ENCODE measurements around the gene SLC39A8.

Gene SLC39A8

DNA sequence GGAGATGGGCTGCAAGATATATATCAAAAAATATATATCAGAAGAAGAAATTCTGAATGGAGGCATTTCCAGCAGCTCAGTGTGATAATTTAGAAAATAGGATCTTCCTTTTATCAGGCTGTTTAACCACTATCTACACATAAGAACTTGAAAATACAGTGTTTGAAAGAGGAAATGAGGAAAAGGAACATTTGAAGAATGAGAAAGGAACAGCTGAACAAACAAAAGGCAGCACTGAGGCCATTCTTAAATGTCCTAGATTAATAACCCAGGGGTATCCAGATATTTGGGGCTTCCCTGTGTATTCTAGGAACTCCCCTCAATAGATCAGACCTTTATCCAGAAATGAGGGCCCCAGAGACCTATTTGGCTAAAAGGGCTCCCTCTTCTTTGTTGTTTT is 4.1 kb downstream of the SLC39A8 start:
- in situ Hi-C loops (cut with HindIII; ENCODE audit: low sequenced_read_pairs) = no loop called here

DNA sequence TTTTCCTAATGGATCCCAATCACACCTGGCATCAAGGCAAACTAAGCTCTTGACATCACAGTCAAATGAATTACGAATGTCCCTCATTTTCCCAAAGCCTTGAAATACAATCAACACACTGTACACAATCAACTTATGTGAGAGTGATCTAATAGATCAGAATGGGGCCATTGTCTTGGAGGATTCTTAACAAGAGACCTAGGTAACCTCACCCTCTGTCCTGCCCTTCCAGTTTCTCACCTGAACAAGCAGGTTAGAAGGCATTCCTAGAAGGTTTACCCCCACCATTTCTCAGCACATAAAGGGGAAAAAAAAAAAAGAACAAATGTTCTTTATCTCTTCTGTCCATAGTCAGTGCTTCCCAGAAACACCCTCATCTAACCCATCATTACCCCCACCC is 6.3 kb downstream of the SLC39A8 start:
- in situ Hi-C loops (cut with HindIII; ENCODE audit: low sequenced_read_pairs) = no loop called here

DNA sequence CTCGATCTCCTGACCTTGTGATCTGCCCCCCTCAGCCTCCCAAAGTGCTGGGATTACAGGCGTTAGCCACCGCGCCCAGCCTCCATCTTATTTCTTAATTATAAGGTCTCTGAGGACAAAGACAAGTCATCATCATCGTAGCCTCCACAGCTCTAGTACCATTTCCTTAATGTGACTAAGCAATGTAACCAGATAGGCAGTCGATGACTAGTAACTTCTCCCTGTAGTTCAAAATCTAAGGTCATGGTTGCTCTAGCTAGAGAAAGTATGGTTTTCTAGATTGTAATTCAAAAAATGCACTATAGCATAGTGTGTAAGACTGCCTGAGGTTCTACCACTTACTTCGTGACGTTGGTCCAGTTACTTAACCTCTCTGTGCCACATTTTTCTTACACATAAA is 6.9 kb downstream of the SLC39A8 start:
- in situ Hi-C loops (cut with HindIII; ENCODE audit: low sequenced_read_pairs) = no loop called here

DNA sequence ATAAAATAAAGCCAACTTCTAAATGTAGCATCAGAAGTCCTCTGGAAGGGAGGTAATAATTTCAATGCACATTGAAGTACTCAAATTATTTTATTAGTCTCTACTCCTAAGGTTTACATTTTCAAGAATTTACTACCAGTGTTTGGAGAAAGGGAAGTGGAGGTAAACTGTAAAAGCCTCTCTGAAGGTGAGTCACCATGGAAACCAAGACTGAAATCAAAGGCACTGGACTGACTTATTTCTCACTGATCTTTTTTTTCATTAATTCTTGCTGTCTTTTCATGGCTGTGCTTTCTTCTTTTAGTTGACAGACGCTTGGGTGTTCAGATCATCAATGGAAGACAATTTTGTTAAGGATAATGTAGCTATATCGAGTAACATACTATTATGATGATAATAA is 9.7 kb downstream of the SLC39A8 start:
- in situ Hi-C loops (cut with HindIII; ENCODE audit: low sequenced_read_pairs) = no loop called here

DNA sequence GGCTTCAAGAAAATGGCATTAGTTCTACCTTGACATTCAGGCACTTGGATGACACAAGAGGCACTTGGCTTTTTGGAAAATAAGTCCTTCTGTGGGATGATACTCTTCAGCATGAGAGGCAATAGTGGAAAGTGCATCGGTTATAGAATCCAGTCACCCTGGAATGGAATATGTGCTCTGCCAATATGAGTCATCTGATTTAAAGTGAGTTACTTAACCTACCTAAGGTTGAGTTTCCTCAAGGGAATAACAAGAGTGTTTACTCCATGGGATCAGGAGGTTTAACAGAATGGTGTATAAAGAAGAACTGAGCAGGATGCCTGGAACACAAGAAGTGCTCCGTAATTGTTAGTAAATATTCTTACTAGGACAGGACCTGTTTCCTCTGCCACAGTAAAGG is 10.7 kb downstream of the SLC39A8 start:
- in situ Hi-C loops (cut with HindIII; ENCODE audit: low sequenced_read_pairs) = no loop called here

DNA sequence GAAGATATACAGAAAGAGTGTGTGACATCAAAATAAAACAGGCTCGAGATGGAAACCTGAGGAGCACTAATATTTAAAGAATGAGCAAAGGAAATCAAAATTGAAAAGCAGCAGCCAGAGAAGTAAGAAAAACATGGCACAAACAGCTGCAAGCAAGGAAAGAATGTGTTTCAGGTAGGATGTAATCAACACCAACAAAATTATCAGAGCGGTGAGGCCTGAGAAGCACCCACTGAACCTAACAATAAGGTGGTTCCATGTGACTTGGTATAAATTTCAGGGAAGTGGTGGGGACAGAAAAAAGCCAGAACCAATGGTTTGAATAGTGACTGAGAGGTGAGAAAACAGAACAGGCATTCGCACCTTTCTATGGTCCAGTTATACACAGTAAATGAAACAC is 11.5 kb downstream of the SLC39A8 start:
- in situ Hi-C loops (cut with HindIII; ENCODE audit: low sequenced_read_pairs) = no loop called here

DNA sequence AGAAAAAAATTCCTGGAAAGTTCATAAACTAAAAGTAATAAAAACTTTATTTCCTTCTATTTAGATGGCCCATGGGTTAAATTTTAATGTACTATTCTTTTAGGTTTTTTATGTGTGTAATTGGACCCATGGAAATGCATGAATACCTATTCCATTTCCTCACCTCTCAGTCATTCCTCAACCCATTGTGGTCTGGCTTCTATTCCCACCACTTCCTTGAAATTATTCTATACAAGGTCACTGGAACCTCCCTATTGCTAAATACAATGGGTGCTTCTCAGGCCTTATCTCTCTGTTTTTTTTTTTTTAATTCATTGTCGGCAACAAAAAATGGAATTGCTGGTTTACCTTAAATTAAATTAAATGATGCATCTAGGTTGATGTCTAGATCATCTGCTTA is 17.2 kb downstream of the SLC39A8 start:
- in situ Hi-C loops (cut with HindIII; ENCODE audit: low sequenced_read_pairs) = no loop called here

DNA sequence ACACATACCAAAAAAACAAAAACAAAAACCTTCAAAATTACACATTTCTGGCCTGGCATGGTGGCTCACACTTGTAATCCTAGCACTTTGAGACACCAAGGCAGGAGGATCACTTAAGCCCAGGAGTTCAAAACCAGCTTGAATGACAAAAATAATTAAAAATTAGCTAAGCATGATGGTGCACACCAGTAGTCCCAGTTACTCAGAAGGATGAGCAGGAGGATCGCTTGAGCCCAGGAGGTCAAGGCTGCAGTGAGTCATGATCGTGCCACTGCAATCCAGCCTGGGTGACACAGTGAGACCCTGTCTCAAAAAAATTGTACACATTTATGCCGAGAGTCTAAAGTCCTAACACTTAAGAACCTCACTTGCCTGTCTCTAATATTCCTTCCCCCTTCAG is 18.3 kb downstream of the SLC39A8 start:
- in situ Hi-C loops (cut with HindIII; ENCODE audit: low sequenced_read_pairs) = no loop called here

DNA sequence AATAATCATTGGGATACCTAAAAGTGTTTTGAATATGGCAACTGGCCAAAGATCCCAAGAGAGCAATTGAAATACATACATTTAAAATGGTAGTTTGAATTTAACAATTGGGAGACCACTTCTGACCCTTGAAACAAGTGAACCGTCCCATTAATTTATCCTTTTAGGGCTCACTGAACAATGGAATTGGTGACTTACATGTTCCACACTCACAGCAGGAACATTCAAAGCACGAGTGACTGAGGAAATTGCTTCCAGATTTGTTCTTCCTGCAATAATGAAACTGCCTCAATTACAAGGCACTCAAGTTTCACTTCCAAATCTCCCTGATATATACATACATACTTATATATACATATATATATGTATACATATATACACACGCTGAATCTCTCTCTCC is 20.6 kb downstream of the SLC39A8 start:
- in situ Hi-C loops (cut with HindIII; ENCODE audit: low sequenced_read_pairs) = no loop called here

DNA sequence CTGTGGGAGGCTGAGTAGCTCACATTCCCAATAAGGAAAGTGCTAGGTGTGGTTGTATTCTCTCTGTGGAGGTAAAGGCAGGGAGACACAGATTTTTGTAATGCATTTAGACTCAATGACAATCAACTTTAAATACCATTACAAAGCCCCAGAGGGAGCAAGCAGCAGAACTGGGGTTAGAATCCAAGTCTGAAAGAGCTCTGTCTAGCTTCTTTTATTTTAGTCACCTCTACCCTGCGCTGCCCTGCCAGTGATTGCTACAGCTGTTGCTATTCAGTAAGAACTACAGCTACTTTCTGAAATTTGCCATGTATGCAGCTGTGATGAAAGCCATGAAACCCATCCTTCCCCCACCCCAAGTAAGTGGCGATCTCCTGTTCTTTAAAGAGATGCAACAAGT is 22.5 kb downstream of the SLC39A8 start:
- in situ Hi-C loops (cut with HindIII; ENCODE audit: low sequenced_read_pairs) = no loop called here

DNA sequence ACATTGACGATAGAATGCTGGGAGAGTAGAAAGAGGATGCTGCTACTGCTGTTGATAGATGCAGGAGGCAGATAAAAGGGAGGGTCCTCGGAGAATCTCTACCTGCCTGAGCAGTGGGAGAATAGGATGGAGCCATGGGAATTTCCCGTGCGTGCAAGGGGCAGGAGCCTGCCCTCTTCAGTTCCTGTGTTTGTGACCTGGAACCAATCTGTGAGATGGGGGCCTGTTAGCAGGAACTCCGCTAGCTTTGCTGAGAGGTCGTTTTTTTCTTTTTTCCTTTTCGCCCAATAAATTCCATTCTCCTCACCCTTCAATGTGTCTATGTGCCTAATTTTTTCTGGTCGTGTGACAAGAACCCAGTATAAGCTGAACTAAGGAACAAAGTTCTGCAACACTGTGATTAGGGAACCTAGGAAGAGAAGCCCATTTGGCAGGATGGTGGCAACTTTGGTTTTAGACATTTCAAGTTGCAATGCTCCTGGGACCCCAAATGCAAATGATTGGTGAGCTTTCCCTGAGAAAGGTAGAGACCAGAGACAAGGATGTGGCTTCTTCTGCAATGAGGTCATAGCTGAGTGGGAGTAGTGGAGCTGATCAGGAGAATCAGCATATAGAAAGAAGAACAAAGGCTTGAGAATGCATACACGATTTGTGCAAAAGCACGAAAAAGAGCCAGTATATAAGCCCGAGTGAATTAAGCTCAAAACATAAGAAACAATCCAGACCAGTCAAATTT is 23.9 kb downstream of the SLC39A8 start:
- in situ Hi-C loops (cut with HindIII; ENCODE audit: low sequenced_read_pairs) = no loop called here

DNA sequence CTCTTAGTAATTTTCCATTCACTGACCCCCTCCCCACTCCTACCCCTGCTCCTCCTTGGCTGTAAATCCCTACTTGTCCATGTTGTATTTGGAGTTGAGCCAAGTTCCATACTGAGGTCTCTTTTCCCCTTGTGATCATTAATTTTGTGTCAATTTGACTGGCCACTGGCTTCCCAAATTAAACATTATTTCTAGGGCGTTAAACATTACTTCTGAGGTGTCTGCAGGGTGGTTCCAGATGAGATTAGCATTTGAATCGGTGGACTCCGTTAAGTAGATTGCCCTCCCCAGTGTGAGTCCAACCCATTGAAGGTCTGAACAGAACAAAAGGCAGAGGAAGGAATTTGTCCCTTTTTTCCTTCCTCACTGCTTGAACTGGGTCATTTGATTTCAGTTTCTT is 25.7 kb downstream of the SLC39A8 start:
- in situ Hi-C loops (cut with HindIII; ENCODE audit: low sequenced_read_pairs) = no loop called here

DNA sequence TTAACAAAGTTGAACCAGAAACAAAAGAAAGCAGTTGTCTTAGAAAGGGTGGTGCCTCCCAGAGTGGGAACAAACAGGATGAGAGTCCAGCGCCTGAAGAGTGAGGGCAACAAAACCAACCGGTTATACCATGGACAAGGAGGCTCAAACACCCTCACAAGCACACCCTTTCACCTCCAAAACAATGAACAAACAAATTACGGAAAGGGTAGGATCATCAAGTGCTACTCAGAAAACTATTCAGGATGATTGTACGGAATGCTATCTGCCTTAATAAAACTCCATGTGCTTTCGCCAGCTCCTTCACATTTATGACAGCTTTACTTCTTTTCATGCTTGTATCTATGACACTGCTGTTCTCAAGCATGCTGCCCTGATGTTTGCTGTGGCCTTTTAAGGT is 26.8 kb downstream of the SLC39A8 start:
- in situ Hi-C loops (cut with HindIII; ENCODE audit: low sequenced_read_pairs) = no loop called here

DNA sequence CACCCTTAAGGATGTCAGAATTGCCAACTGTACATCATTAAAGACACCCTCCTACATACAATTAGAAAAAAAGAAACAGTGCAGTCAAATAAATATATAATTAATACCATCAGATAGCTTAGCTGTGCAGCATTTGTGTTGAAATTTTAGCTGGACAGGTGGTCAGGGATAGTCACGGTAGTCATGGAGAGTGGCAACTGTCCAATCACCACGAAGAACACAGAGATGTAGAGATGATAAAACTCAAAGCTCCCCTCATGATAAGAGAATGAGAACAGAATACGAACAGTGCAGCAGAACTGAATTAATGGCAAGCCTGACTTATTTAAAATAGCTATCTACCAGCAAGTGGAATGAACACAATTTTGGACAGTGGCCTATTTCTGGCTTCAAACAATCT is 27.2 kb downstream of the SLC39A8 start:
- in situ Hi-C loops (cut with HindIII; ENCODE audit: low sequenced_read_pairs) = no loop called here

DNA sequence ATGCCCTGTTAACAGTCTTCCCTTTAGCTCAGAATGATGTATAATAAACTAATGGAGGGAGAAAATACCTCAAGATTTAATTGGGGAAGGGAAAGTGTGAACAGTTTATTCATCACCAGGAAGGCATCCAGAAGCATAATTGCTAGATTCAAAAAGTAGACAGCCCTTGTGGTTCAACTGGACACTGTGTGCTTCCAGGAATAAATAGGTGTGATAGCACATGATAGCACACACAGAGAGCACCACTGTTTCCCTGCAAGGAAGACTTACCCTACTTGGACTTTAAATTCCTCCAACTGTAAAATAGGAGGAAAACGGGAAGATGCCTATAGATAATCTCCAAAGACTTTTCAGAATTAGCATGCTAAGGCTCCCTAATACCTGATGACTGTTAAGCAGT is 27.8 kb downstream of the SLC39A8 start:
- in situ Hi-C loops (cut with HindIII; ENCODE audit: low sequenced_read_pairs) = no loop called here

DNA sequence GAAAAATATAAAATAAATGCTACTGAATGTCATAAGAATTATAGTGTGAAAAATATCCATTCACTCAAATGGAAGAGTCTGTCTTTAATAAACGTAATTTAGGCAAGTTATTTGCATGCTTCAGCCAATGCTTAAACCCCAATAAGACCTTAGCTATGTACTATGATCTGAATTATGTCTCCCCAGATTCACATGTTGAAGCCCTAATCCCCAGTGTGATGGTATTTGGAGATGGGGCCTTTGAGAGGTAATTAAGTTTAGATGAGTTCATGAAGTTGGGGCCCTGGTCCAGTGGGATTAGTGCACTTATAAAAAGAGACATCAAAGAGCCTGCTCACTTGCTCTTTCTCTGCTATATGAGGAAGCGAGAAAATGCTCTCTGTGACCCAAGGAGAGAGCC is 28.7 kb downstream of the SLC39A8 start:
- in situ Hi-C loops (cut with HindIII; ENCODE audit: low sequenced_read_pairs) = no loop called here

DNA sequence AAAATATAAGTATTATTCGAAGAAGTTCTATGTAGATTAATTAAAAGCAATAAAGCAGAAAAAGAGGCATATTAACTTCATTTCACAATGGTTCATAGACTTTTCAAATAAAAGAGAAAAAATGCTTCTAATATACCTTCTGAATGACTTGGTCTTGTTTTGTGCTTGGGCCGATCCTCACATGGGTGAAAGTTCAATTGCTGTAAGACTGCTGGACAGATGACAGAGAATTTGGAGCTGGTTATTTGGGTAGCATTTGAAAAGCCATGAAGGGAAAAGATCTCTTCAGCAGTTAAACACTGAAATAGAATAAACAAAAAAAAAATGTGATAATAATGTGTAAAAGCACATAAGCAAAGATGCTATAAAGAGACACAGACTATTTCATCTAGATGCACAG is 29.8 kb downstream of the SLC39A8 start:
- in situ Hi-C loops (cut with HindIII; ENCODE audit: low sequenced_read_pairs) = no loop called here

DNA sequence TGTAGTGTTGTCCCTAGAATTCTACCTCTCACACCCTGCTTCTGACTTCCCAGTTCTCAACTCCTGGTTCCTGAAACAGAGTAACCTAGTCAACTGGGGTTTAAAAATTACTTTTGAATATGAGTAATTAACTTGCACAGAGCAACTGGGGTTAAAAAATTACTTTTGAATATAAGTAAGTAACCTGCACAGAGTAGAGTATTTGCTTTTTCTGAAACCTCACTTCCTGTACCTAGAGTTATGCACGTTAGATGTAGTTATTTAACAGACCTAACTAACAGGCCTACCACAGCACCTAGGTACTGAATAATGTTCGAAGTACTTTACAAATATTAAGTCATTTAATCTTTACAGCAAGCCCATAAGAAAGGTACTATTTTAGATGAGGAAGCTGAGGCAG is 32.9 kb downstream of the SLC39A8 start:
- in situ Hi-C loops (cut with HindIII; ENCODE audit: low sequenced_read_pairs) = no loop called here

DNA sequence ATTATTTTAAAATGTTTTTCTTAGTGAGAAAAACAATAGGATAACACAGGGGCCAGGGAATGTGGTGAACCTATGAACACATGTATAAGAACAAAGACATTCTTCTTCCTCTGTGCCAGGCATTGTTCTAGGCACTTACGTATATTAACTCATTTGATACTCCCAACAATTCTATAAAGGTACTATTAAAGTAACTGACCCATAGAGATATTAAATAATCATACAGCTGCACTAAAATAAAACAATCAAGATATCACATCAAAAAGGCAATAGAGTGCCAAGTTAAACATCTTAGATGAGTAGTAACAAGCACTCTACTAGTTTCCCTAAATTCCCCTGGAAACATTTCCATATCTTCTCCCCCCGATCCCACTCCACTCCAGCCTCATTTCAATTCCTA is 33.4 kb downstream of the SLC39A8 start:
- in situ Hi-C loops (cut with HindIII; ENCODE audit: low sequenced_read_pairs) = no loop called here

DNA sequence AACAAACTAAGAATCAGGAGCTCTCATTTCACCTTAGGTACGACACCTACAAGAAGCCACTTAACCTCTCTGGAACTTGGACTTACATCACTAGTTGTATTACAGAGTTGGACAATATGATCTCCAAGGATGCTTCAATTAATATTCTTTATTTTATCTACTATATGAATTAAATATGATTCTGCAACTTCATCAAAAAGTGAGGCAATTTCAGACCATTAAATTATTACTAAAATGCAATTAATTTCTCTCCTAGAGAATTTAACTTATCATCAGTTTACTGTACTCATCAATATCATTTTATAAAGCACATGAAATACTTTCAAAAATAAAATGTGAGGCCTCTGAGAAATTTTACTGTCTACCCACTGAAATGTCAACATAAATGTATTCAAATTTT is 33.9 kb downstream of the SLC39A8 start:
- in situ Hi-C loops (cut with HindIII; ENCODE audit: low sequenced_read_pairs) = no loop called here

DNA sequence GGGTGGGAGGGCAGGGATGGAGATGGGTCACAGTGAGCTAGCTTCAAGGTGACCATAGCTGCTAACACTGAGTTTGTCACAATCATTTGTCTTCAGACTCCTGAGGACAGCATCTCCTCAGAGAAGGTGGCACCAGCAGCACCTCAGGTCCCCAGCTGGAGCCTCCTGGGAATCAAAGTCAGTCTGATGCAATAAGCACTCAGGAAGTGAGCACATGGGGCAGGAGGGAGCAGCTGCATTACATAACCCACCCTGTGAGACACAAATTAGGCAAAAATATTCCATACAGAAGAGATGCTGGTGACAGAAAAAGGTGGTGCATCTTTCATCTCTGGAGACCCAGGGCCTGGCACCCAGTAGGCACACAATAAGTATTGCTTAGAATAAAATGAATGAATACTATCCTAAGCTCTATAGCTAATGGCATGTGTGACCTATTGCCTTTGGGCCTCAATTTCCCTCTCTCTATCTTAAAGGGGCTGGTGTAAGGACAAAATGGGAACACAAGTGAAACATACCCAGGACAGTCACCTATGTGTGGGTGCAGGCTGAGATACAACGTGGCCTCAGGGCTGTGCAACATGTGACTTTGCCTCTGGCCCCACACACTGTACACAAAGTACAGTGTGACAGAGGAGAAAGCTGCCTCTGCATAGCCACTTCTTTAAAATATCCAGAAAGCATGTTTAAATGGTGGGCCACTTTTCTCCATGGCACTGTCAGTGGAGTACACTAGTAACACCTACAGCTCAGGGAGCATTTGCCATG is 37.1 kb downstream of the SLC39A8 start:
- in situ Hi-C loops (cut with HindIII; ENCODE audit: low sequenced_read_pairs) = no loop called here

DNA sequence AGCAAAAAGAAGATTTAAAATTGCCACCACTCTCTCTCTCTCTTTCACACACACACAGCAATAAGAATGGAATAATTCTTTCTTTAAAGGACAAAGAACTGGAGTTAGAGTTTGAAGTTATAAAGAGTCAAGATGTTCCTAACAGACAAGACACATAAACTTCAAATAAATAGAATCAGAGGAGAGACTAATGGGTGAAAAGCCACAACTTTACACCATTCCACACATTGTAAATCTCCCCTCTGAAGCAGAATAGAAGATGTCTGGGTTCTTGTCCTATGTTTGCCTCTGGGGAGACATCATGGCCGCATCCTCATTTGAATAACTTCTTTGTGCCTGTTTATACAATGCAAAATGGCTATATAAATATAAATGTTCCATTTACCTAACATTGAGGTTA is 39.6 kb downstream of the SLC39A8 start:
- in situ Hi-C loops (cut with HindIII; ENCODE audit: low sequenced_read_pairs) = no loop called here

DNA sequence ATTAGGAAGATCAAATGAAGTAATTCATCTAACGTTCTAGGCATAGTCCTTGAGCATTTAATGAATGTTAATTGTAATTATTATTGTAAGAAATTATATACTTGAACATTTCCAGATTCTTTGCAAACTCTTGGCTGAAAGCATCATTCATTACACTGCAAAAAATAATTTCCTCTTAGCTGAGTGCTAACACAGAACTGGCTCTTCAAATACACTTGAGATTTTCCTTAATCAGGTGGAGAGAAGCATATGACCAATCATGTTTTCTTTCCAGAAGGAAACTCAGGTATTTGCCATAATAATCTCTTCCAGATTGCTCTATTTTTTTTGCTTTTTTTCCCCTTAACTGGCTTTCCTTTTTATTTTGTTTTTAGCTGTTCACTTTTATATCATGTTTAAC is 42.5 kb downstream of the SLC39A8 start:
- in situ Hi-C loops (cut with HindIII; ENCODE audit: low sequenced_read_pairs) = no loop called here

Measured in DLD1 (cell line).